Esophagus muscularis mucosa (tissue), 3 donors: ENCODE measurements around the gene PODXL2.

Experiments
- CTCF ChIP-seq, 3 experiments: fragments of 200-600 bp in 2 of 3; fragments of 450-650 bp in 1 of 3; sonication (generic) in 2 of 3; IDR thresholded peaks; one replicate each; pipeline ENCODE4 v1.5.1; 2017 to 2019; ENCODE audit warnings: antibody characterized with exemption in 3 of 3, mild to moderate bottlenecking in 2 of 3, moderate library complexity in 1 of 3
- EP300 ChIP-seq: sonication (generic); formaldehyde crosslinking; IDR thresholded peaks from one replicate; pipeline ENCODE4 v1.6.1; 2017; ENCODE audit warnings: antibody characterized with exemption

- no peak for TF ChIP-seq EP300
- no peak for TF ChIP-seq CTCF (IDR thresholded peaks at IDR 0.05)
These were observed 17.7 kb upstream of the PODXL2 start for GRCh38 chr3:127611251-127611650.
